ENCODE data around the gene GEN1. TPM values are rescaled to one million over a fixed set of nuclear protein-coding genes. Genes with fewer than 3 reads are reported as not detected.

Gene GEN1
- polyA plus RNA-seq, 1 donor from 2014 or later = 9.4 TPM

GRCh38 chr2:17814601-17815000 lies 60.7 kb downstream of the GEN1 start:
- no peaks in the 10 kb centered on the region for H3K9me2 ChIP-seq (ENCODE audit: insufficient read depth, low read length)
- H3K79me2 ChIP-seq (replicated peaks; ENCODE audit: insufficient read depth, low read length) = no peaks in the 10 kb centered on the region
- H3K27ac ChIP-seq (ENCODE audit: low read length) = no peak overlapping the region
- no peaks in the 10 kb centered on the region for H4K20me1 ChIP-seq (ENCODE audit: insufficient read depth)
- H3K4me3 ChIP-seq (ENCODE audit: low read length) = no peak overlapping the region
- no peaks in the 10 kb centered on the region for H3F3A ChIP-seq (ENCODE audit: insufficient read depth, low read length, poor library complexity, severe bottlenecking)
- H3K4me2 ChIP-seq (ENCODE audit: low read length) = no peak overlapping the region
- H3K9me3 ChIP-seq (ENCODE audit: low read length) = no peaks in the 10 kb centered on the region
- H3K9ac ChIP-seq (ENCODE audit: low read length) = no peak overlapping the region
- H3K27me3 ChIP-seq (ENCODE audit: insufficient read depth, low read depth, low read length) = no peaks in the 10 kb centered on the region
- no peaks in the 10 kb centered on the region for H3K36me3 ChIP-seq (ENCODE audit: insufficient read depth, low read length)
- TF ChIP-seq SMC3 (conservative IDR thresholded peaks at IDR 0.05; ENCODE audit: poor library complexity) = no peak
- no peak for TF ChIP-seq EP300 (conservative IDR thresholded peaks at IDR 0.05; ENCODE audit: poor library complexity, severe bottlenecking)
- no peak for TF ChIP-seq TAF1 (IDR thresholded peaks at IDR 0.05; ENCODE audit: low read depth)
- no peak for TF ChIP-seq MXI1 (conservative IDR thresholded peaks at IDR 0.05; ENCODE audit: poor library complexity, severe bottlenecking)
- TF ChIP-seq EZH2 (IDR thresholded peaks at IDR 0.05; ENCODE audit: borderline replicate concordance, insufficient read depth, low read length, poor library complexity, severe bottlenecking) = no peak
- no peak for TF ChIP-seq CTCF (IDR thresholded peaks at IDR 0.05; ENCODE audit: poor library complexity, severe bottlenecking)
- no peak for TF ChIP-seq RAD21 (conservative IDR thresholded peaks at IDR 0.05)
- TF ChIP-seq REST (IDR thresholded peaks at IDR 0.05; ENCODE audit: borderline replicate concordance) = no peak
- no peak for TF ChIP-seq POLR2AphosphoS5 (IDR thresholded peaks at IDR 0.05)
- no peak overlapping the region for H2AFZ ChIP-seq (ENCODE audit: low read depth, low read length)

GRCh38 chr2:17815468-17816184 lies 61.7 kb downstream of the GEN1 start:
- H3K9me3 ChIP-seq (ENCODE audit: low read length) = no peaks in the 10 kb centered on the region
- H3K27me3 ChIP-seq (ENCODE audit: insufficient read depth, low read depth, low read length) = no peaks in the 10 kb centered on the region
- H3K9ac ChIP-seq (ENCODE audit: low read length) = no peak overlapping the region
- no peaks in the 10 kb centered on the region for H3F3A ChIP-seq (ENCODE audit: insufficient read depth, low read length, poor library complexity, severe bottlenecking)
- no peak overlapping the region for H2AFZ ChIP-seq (ENCODE audit: low read depth, low read length)
- H3K4me2 ChIP-seq (ENCODE audit: low read length) = no peak overlapping the region
- H3K36me3 ChIP-seq (ENCODE audit: insufficient read depth, low read length) = no peaks in the 10 kb centered on the region
- H3K4me3 ChIP-seq (ENCODE audit: low read length) = no peak overlapping the region
- no peak overlapping the region for H3K27ac ChIP-seq (ENCODE audit: low read length)
- no peaks in the 10 kb centered on the region for H4K20me1 ChIP-seq (ENCODE audit: insufficient read depth)
- no peaks in the 10 kb centered on the region for H3K9me2 ChIP-seq (ENCODE audit: insufficient read depth, low read length)
- no peaks in the 10 kb centered on the region for H3K79me2 ChIP-seq (replicated peaks; ENCODE audit: insufficient read depth, low read length)
- no peak for TF ChIP-seq RAD21 (conservative IDR thresholded peaks at IDR 0.05)

All from neural cell (in vitro differentiated cells).